Stimulated activated CD8-positive, alpha-beta memory T cell treated with anti-CD3 and anti-CD28 coated beads, Interleukin-2, amount 100 ng/mL, for 1 hour (primary cell): ENCODE results near the gene GADD45B.
"Not testable (repeated sequence)": the region's sequence is repeated elsewhere in the genome, so short reads cannot be mapped to it uniquely, and the experiment has no call there.

Source experiments
- DNase-seq, 2 donors: peaks; one replicate each; pipeline ENCODE4 v3.0.0-alpha.2; 2020; ENCODE audit warnings: low read depth in 2 of 2

GADD45B gene

DNA sequence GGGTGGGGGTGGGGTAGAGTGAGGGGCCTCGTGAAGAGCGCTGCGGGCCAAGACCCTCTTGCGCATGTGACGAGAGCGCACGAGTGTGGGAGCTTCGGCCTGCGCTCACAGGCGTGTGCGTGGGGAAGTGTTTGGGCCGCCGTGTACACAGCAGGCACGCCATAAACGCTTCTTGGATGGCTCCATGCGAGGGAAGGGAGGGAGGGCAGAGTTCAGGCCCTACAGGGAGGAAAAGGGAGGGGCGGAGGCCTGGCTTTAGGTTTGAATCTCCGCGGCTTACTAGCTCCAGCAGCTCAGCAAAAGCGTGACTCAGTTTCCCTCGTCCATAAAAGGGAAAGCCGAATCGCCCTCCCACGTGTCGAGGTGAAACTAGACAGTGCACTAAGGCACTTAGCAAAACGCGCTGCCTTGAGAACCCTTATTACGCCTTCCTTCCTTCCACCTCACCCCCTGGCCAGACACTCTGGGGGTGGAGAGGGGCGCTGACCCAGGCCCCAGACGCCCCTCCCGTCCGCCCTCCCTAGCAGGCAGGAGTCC lies 12.5 kb downstream of the GADD45B start:
- DNase-seq = no peak

DNA sequence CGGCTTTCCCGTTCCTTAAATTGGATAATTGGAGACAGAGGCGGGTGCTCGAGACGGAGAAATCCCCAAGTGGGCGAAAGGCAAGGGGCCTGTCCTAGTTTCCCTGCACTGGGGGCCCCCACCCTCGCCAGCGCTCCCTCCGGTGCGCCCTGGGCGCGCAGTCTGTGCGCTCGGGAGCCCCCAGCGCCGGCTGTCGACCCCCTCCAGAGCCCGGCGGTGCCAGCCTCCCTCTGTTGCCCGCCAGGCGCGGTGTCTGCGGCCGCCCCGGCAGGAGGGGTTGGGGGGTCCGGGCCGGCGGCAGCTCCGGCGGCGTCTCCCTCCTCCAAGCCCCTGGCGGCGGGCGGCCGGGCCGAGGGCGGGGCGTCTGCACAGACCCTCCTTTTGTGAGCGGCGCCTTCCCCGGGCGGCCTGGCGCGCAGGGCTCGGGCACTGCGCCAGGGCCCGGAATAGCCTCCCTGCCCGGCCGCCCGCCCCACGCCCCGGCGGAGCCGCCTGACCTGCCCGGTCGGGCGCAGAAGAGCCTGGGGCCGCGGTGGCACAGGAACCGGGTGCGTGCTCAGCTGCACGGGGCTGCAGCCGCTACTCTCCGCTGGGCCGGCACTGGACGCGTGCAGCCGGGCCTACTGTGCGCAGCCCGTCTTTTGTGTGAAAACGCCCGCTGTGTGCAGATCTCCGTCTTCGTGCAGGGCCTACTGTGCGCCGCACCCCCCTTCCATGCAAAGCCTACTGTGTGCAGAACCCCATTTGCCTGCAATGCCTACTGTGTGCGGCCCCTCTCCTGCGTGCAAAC lies 13.2 kb downstream of the GADD45B start:
- no peak for DNase-seq

DNA sequence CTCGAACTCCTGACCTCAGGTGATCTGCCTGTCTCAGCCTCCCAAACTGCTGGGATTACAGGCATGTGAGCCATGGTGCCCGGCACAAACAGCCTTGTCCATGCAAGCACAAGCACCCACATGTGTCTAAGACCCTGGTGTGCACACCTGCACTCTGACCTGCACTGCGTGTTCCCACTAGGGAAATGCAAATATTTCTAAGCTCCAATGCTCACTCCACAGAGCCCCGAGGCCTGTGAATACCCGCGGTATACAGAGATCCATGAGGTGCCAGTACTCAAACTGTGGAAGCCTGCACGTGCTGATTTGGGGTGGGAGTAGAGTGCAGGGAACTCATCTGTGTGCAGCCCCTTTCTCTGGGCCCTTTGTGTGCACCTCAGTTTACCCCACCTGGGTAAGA lies 14.7 kb downstream of the GADD45B start:
- no peak for DNase-seq

DNA sequence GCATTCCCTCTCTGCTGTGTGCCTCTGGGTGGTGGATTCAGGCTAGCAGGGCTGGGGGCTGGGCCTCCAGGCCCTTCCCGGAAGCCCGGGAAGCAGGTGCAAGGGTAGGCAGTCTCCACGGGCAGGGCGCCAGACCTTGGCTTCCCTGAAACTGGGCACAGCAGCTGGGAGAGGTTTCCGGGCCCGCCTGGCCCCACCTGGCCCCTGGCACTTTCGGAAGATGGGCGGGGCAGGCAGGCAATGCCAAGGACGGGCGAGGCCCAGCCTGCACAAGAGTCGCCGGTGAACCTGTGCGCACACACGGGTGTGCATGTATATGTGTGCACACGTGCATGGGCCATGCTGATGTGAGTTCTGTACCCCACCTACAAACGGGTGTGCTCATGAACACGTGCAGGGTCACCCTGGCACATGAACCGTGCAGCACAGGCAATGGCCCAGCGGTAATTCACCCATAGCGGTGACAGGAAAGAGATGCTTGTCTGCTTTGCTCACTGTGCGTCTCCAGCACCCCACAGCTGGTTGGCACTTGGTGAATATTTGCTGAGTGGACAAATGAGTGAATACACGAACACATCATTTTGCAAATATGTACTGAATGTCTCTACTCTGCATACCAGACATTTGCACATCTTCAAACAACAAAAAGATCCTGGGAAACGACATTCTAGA lies 15.3 kb downstream of the GADD45B start:
- DNase-seq = no peak

DNA sequence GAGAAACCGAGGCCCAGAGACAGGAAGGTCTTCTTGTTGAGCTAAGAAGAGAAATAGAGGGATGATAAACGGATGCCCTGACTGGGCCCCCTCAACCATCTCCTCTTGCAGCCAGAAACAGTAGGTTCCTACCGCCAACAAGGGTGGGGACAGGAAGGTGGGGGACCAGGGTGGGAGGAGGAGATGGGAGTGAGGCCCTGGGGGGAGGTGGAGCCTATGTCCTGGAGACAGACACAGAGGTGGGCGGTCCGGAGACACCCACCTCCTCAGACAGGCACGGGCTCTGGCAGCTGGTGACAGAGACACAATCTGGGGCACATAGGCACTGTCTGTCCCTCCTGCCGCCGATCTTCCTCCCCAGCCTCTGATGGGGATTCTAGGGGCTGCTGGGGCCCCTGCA lies 16.9 kb downstream of the GADD45B start:
- DNase-seq = no peak

DNA sequence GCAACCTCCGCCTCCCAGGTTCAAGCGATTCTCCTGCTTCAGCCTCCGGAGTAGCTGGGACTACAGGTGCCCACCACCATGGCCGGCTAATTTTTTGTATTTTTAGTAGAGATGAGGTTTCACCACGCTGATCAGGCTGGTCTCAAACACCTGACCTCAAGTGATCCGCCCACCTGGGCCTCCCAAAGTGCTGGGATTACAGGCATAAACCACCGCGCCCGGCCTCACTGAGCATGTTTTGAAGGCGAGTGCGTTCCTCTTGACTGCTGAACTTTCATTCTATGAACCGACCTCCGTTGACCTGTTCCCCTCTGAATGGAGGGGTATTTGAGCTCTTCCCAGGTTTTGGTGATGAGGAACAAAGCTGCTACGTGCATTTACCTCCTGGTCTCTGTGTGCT lies 17.5 kb downstream of the GADD45B start:
- DNase-seq = not testable (repeated sequence)

DNA sequence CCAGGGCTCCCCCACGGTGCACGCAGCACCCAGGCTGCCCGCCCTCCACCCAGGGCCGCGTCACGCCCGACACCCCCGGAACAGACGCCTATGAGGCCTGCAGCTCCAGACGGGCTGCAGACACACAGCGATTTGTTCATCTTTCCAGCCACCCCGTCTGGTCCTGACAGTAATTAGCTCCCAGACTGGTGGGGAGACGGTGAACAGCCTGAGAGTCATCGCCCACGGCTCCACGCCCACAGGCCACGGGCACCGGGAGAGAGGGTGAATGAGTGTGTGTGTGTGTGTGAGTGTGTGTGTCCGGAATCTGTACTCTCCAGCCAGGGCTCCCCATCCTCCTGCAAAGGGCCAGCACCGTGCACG lies 18.1 kb downstream of the GADD45B start:
- no peak for DNase-seq

DNA sequence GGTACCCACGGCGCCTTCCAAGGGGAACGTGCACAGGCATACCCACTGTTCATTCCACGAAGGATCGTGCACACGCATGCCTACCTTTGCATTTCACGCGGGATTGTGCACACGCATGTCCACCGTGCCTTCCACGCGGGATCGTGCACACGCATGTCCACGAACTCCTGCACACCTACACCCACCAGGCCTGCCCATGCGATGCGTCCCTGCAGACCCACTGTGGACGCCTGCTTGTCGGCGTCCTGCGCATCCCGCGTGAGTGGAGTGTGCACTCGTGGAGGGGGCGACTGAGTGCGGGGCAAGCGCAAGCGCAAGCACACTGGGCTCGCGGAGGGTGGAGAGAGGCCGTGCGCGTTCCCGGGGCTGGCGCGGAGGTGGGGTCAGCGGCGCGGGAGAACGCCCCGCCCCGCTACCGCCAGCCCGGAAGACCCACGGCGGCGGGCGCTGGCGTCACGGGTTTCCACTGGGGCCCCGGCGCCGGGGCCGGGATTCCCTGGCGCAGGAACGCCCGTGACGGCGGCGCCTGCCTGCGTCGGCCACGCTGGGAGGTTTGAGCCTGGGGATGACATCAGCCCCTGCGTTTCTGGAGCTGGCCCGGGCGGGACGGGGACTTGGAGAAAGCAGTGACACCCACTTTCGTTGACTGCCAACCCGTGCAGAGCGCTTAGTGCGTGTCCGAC lies 18.7 kb downstream of the GADD45B start:
- DNase-seq = peak; percentile 32 to 52

DNA sequence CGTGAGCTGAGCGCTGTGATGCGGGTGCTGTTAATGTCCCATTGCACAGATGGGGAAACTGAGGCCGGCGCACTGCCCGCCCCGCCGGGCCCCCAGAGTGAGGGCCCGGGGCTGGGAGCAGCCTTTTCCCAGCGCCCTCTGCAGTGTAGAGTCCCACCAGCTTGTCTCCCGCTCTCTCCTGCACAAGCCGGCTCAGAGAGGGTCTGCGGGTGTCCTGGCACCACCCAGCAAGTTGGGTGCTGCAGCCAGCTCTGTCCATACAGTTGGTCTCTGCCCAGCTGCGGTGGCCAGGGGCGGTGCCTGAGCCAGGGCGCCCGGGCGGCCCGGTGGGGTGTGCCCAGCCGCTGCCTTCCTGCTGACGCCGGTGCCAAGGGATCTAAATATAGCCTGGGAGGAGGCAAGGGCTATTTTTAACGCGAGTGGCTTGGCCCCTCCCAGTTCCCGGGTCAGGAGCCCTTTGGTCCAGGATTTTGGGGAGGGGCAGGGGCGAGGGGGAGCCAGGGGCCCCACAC lies 19.3 kb downstream of the GADD45B start:
- DNase-seq = no peak

DNA sequence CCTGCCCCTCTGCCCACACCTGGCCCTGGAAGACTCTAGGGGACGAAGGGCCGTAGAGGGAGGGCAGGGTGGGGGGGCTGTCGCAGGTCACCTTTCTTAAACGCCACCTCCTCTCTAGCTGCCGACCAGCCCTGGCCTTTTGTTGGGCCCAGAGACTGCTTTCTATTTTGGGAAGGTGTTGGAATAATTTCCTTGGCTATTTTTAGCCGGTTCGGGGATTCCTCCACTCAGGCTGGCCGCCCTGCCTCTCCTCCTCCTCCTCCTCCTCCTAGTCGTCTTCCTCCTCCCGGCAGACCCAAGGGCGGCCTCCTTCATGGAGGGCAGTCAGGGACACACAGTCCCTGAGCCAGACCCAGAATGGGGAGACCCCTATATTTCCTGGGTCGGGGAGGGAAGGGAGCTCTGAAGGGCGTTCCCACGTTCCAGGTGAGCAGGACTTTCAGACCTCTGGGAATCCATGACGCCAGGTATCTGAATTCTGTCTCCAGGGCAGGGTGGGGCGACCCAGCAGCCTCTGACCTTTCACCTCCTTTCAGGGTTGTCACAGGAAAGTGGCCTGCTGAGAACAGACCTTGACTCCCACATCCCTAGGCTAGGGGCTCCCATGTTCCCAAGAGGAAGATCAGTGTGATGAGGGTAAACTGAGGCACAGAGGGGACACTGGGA lies 19.9 kb downstream of the GADD45B start:
- DNase-seq = no peak

DNA sequence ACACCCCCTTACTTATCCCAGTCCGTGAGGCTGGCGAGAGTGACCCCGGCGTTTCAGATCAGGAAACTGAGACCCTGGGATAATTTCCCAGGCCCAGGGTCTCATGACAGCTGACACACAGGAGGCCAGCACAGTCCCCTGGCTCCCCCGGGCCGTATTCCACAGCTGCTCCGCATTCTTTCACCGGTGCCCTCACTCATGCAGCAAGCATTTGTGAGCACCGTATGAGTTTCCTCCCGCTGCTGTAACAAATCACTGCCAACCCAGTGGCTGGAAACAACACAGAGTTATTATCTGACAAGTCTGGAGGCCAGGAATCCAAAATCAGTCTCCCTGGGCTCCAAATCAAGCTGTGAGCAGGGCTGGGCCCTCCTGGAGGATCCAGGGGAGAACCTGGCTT lies 21.3 kb downstream of the GADD45B start:
- no peak for DNase-seq

DNA sequence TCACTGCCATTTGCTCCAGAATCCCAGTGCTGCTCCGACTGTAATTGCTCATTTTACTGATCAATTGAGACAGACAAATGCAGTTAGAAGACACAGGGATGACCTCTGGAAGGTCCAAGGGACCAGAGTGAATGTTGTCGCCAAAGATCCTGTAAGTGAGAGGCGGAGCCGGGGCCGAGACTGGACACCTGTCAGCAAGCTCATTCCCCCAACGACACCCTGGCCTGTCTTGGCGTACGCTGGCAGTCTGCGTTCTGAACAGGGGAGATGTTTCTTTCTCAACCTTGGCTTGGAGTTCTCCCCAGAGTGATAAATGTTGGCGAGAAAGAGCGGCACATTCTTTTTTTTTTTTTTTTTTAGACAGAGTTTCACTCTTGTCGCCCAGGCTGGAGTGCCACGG lies 24.2 kb downstream of the GADD45B start:
- DNase-seq = no peak

DNA sequence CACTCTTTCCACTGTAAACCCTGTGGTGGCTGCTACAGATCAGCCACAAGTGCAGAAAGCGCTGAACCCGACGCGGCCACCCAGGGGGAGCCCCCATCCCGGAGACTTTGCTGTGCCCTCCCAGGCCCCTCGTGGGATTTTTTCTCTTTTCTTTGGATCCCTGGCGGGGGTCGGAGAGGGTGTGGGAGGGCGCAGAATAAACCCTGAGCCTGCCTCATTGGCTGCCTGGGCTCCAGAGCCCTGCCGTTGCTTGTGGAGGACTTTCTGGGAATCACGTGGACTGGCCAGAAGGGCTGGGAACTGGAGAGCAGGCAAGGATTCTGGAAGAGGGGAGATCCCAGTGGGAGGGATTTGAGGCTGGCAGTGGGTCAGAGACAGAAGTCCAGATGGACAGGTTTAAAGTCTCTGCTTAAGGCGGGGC lies 24.9 kb downstream of the GADD45B start:
- no peak for DNase-seq

DNA sequence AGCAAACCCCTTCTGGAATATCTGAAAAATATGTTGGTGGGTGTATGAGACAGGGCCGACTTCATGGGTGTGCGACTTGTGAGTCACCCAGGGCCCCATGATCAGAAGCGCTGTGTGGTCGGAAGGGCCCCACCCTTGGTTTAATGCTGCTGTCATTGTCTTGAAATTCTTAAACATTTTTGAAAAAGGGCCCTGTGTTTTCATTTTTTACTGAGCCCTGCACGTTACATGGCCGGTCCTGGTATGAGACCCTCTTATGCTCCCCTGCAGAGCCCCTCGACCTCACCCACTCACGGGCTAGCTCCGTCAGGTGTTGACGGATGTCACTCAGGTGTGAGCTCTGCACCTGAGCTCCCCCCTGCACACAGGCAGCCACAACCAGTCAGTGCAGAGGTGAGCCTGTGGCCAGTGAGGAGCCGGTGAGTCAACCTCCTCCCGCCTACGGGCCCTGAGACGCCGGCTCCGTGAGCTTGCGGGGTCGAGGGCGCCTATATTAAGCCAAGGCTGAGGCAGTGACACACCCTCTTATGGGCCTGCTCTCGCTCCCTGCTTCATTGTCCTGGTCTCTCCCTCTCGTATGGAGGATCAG lies 27.7 kb downstream of the GADD45B start:
- peak; percentile 44 to 62 for DNase-seq

DNA sequence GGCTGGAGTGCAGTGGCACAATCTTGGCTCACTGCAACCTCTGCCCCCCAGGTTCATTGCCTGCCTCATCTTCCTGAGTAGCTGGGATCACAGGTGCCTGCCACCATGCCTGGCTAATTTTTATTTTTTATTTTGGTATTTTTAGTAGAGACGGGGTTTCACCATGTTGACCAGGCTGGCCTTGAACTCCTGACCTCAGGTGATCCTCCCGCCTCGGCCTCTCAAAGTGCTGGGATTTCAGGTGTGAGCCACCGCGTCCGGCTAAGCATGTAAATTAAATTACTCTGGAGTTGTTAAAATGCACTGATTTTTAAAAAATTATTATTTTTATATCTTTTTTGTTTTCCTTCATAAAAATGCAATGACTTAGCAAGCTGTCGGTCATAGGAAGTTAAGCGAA lies 30.7 kb downstream of the GADD45B start:
- DNase-seq = not testable (repeated sequence)

DNA sequence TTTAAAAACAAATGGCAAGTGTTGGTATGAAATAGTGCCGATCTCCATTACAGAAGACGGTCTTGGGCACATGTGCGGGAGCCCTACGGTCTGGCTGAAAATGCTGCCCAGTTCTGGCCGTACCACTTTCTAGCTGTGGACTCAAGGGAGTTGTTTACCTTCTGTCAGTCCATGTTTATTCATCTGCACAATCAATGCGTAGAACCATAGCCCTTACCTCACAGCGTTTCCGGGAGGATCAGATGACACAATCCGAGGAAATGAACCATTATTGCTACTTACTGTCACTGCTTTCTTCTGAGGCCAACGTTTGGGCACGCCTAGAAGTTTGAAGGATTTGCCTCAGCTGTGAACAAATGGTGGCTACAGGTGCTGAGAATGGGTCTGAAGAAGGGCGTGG lies 31.2 kb downstream of the GADD45B start:
- DNase-seq = no peak

DNA sequence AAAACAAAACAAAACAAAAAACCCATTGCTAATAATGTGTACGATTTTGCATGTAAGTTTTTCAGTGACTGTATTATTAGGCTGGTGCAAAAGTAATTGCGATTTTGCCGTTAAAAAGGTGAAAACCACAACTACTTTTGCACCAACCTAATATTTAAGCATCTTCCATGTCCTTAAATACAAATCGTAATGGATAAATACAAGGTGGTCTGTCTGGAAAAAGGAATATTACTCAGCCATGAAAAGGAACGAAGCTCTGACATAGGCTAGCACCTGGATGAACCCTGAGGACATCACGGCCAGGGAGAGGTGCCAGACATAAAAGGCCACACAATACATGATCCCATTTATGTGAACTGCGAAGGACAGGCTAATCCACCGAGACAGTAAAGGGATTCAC lies 33.2 kb downstream of the GADD45B start:
- no peak for DNase-seq

DNA sequence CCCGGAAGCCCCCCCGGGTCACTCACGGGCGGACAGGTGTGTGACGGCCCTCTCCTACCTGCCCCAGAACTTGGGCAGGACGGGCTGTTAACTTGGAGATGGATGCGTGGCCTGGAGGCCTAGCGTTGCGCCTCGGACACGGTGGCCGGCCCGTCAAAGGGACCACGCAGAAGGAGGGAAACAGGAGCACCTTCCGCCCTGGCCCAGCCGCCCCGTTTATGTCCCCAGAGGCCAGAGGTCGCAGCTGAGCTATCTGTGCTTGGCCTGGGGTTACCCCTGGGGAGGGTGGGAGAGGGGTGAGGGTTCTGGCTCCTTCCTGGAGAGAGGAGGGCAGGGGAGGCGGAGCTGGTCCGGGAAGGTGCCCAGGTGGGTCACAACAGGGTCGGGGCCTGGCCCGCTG lies 35.6 kb downstream of the GADD45B start:
- no peak for DNase-seq

DNA sequence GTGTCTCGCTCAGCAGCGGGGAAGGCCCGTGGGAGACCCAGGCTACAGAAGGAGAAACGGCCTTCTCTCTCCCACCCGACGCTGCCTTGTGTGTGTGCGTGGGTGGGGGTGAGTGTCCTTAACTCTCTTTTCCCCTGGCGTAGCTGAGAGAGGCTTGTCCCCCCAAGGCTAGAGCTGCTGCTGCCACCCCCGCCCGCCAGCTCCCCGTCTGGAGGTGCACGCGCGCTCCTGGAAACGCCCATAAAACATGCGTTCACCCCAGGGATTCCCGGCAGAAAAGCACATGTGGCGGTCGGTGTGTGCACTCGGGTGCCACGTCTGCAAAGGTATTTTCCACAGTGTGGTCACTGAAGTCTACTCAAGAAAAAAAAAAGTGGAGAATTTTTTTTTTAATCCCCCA lies 36.1 kb downstream of the GADD45B start:
- DNase-seq = no peak

DNA sequence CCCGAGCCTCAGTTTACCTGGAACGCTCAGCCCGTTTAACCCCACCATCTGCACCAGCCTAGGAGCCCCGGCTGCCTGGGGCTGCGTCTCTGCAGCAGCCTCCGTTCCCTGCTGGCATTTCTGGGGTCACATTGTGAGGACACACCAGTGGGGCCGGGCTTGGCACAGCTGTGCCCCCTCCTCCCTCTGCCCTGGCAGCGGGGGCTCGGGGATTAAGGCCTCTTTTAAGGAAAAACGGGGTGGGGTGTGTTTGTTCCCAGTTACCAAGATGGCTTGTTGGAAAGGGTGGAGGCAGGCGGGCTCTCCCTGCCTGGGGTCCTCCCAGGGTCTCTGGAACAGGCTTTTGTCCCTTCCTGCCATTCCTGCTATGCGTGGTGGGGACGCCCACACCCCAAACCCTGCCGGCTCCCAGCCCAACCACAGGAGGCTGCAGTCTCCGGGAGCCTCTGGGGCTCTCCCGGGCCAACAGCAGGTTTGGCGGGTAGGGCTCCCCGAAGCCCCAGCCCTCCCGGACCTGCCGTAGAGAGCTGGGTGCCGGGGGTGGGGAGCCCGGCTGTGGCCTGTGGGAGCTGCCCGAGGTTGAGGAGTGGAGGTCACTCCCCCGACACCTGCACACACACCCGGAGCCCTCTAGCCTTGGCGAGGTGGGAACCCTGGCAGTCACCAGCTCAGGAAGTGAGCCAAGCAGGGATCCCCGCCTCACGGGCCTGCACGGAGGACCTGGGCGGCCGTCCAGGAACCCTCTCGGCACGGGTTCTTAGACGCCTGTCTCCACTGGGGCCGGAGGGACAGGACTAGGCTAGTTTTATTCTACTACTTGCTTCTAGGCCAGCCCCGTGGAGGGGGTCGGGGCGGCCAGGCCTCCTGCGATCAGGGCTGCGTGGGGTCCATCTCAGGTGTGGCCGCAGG lies 36.9 kb downstream of the GADD45B start:
- DNase-seq = no peak
